ENCODE results near the gene AAK1.
"Not testable (repeated sequence)": the region's sequence is repeated elsewhere in the genome, so short reads cannot be mapped to it uniquely, and the experiment has no call there.

Gene AAK1

DNA sequence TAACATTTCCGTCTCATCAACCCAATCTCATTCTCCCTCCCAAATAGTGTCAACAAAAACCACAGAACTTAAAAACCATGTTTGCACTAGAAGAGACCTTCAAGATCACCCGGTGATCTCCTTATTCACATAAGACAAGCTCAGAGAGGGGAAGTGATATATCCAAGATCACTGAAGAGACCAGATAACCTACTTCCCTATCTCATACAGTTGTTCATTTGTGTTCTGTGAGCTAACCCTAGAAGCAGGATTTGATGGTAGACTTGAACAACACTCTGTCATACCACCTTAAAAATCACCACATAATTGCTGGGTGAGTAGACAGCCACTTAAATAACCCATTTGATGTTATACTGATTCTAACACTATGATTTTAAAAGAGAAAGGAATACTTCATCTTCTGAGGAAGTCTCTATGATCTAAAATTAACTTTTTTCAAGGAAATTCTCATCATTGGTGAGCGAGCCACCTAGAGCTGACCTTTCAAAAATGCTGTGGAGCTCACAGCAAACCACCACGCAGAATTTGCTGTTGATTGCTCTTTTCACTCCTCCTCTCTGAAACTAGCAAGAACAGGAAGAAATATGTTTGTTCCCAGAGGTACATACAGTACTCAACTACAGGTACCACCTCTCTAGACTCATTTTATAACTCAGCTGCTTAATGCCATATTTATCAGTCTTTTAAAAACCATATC, 15.1 kb downstream of the AAK1 start:
- no peak for FAIRE-seq

GRCh38 chr2:69625078-69625795, 18.3 kb downstream of the AAK1 start:
- no peak for FAIRE-seq

More for the DNA sequence above, 15.1 kb downstream of the AAK1 start:
- DNase-seq (ENCODE audit: insufficient read length, low spot score) = no peak

DNA sequence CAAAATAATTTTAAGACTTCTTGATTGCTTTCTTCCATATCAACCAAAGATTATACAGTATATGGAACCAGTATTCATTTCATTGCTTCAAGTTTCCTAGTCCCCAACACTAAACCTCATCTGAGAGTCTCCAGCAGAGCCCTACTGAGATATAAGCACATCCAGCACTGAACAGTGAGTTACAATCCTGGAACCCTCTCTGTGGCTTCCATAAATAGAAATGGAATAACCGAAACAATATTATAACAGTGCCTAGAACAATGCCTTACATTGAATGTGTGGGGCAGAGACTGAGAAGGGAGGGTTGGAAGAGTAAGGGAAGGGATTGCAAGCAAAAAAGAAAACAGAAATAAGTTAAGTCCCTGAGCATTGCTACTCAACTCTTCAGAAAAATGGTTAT, 18.9 kb downstream of the AAK1 start:
- no peak for FAIRE-seq
- no peak for DNase-seq (ENCODE audit: insufficient read length, low spot score)

More at GRCh38 chr2:69625078-69625795, 18.3 kb downstream of the AAK1 start:
- no peak for DNase-seq (ENCODE audit: insufficient read length, low spot score)

DNA sequence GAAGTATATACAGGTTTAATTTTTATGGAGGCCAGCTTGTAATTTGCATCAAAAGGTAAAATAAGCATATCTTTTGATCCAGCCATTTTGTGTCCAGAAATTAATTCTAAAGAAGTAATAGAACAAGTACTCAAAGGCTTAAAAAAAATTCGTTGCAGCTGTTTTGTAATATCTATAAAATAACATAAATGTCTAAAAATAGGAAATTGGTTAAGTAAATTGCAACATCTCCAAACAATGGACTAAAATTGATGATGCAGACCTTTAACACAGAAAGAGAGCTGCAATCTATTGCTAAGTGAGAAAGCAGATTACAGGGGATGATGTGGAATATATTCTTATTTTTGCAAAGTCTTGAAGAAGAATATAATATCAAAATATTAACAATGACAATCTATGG, 19.4 kb downstream of the AAK1 start:
- DNase-seq (ENCODE audit: insufficient read length, low spot score) = no peak
- no peak for FAIRE-seq

DNA sequence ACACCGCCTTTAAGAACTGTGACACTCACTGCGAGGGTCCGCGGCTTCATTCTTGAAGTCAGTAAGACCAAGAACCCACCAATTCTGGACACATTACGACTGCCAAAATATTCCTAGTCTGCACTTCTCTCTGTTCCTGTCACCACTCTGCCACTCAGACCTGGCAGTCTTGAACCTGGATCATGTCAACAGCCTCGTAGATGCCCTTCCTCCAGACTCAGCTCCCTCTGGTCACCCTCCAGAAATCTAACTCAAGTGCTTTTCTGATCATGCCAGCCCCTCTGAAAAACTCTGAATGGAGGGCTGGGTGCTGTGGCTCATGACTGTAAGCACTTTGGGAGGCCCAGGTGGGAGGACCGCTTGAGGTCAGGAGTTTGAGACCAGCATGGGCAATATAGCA, 20.3 kb downstream of the AAK1 start:
- DNase-seq (ENCODE audit: insufficient read length, low spot score) = no peak
- FAIRE-seq = no peak

- not testable (repeated sequence) for DNase-seq (ENCODE audit: insufficient read length, low spot score); FAIRE-seq
These were observed 20.7 kb downstream of the AAK1 start for GRCh38 chr2:69622805-69623204.

DNA sequence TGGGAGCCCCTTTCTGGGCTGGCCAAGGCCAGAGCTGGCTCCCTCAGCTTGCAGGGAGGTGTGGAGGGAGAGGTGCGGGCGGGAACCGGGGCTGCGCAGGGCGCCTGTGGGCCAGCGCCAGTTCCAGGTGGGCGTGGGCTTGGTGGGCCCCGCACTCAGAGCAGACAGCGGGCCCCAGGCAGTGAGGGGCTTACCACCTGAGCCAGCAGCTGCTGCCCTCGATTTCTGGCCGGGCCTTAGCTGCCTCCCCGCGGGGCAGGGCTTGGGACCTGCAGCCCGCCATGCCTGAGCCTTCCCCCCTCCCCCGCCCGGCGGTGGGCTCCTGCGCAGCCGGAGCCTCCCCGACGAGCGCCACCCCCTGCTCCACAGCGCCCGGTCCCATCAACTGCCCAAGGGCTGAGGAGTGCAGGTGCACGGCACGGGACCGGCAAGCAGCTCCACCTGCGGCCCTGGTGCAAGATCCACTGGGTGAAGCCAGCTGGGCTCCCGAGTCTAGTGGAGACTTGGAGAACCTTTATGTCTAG, 21.5 kb downstream of the AAK1 start:
- DNase-seq (ENCODE audit: insufficient read length, low spot score); FAIRE-seq: not testable (repeated sequence)

GRCh38 chr2:69621440-69621839, 22.1 kb downstream of the AAK1 start:
- FAIRE-seq = no peak

DNA sequence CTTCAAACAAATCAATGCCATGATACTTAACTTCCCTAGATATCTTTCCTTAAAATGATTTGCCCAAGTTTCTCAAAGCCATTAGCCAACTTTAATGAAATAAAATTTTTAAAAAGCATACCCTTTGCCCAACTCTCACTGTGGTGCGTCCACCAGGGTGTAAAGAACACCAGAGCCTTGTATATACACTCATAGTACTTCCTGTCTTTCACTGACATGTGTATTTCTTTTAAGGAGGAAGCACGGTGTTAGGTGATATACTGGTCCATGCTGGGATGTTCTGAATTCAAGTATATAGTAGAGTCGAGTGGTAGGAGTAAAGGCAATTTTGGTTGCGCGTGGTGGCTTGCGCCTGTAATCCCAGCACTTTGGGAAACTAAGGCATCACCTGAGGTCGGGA, 22.7 kb downstream of the AAK1 start:
- FAIRE-seq = no peak
- no peak for DNase-seq (ENCODE audit: insufficient read length, low spot score)

More at GRCh38 chr2:69621440-69621839, 22.1 kb downstream of the AAK1 start:
- DNase-seq (ENCODE audit: insufficient read length, low spot score) = no peak

DNA sequence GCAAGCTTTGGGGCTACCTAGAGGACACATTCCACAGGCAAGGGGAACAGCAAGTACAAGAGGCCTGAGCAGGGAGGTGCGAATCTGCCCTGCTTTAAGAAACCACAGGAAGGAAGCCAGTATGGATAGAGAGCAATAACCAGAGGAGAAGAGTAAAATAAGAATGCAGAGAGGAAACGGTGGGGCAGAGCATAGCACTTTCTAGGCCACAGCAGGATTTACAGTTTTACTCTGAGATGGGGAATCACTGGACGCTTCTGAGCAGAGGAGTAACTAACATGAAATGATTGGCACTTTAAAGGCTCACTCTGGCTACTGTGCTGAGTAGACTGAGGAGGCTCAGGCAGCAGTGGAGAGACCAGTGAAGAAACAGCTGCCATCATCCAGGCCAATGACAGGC, 23.8 kb downstream of the AAK1 start:
- FAIRE-seq = no peak
- no peak for DNase-seq (ENCODE audit: insufficient read length, low spot score)

DNA sequence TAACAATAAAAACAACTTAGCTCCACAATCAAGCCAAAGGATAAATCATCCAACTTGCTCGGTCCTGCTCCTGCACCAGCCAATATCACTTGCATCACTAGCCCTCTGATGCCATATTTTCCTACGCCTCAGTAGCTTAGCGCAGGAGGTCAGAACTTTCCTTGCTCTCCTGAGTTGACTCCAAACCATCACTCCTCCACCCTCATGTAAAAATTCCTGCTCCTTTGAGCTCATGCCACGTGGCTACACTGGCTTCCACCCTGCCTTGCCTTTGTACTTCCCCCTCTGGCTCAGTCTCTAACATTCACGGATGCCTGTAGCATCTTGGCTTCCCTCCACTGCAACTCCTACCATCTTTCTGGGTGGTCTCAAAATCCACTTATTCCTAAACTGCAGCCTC, 25.2 kb downstream of the AAK1 start:
- DNase-seq (ENCODE audit: insufficient read length, low spot score) = no peak

DNA sequence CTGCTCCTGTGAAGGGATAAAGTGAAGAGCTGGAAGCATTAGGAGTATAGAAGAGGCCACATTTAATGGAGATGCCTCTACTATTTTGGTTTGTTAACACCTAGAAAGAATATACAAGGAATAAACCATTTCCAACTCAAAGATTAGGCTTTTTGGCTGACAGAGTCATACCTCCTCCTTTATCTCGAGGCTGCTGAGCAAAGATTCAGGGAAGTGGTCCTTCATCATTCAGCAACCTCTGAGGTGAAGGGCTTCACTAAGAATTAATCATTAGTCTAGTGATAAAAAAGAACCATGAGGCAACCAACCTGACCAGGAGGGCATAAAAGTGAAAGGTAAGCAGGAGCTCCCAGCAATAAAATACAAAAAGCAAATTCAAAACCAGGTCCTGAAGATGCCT, 25.8 kb downstream of the AAK1 start:
- no peak for FAIRE-seq

More for the DNA sequence above, 25.2 kb downstream of the AAK1 start:
- no peak for FAIRE-seq

GRCh38 chr2:69616755-69617154, 26.8 kb downstream of the AAK1 start:
- FAIRE-seq = no peak

More for the DNA sequence above, 25.8 kb downstream of the AAK1 start:
- no peak for DNase-seq (ENCODE audit: insufficient read length, low spot score)

DNA sequence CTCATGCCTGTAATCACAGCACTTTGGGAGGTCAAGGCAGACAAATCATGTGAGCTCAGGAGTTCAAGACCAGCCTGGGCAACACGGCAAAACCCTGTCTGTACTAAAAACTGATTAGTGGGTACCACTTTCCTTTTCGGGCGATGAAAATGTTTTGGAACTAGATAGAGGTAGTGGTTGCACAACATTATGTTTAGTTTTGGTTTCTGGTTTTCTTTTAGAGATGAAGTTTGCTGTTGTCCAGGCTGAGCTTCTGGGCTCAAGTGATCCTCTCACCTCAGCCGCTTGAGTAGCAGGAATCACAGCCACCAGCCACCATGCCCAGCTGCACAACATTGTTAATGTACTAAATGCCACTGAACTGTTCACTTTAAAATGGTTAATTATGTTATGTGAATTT, 27.6 kb downstream of the AAK1 start:
- no peak for DNase-seq (ENCODE audit: insufficient read length, low spot score)
- FAIRE-seq = no peak

More at GRCh38 chr2:69616755-69617154, 26.8 kb downstream of the AAK1 start:
- DNase-seq (ENCODE audit: insufficient read length, low spot score) = no peak

GRCh38 chr2:69615078-69615625, 28.4 kb downstream of the AAK1 start:
- DNase-seq (ENCODE audit: insufficient read length, low spot score) = no peak
- FAIRE-seq = no peak

DNA sequence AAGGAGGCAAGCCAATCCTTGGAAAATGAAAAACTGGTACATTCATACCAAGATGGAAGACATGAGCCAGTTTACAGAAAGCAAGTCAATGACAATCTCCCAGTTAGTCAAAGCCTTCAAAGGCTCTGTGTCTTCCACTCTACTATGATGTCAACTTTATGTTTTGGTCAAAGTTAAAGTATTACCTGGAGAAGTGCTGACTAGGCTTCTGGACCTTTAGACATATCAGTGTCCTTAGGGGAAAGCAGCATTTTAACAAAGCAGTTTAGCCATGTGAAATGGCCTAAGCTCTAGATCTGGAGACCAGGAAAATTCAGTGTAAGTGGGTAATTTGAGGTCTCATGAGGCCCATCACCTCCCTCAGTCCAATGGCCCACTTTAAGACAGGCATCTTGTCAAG, 30.8 kb downstream of the AAK1 start:
- DNase-seq (ENCODE audit: insufficient read length, low spot score) (no peak), FAIRE-seq (no peak)

DNA sequence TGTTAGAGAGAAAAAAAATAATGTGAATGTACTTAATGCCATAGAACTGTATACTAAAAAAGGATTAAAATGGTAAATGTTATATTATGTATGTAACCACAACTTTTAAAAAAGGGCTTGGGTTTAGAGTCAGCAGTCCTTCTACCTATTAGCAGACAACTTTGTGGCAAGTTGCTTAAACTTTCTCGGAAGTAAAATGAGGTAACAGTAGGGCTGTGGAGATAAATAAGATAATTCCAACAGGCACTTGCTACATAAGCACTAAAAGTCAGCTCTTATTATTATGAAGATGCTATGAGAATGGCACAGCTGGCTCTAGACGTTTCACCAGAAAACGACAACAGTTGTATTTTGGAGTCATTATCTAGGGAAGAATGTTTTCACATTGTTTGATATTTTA, 31.3 kb downstream of the AAK1 start:
- FAIRE-seq = no peak

GRCh38 chr2:69608109-69608508, 35.4 kb downstream of the AAK1 start:
- no peak for DNase-seq (ENCODE audit: insufficient read length, low spot score)

More for the DNA sequence above, 31.3 kb downstream of the AAK1 start:
- no peak for DNase-seq (ENCODE audit: insufficient read length, low spot score)

GRCh38 chr2:69606771-69607170, 36.8 kb downstream of the AAK1 start:
- FAIRE-seq; DNase-seq (ENCODE audit: insufficient read length, low spot score): not testable (repeated sequence)

More at GRCh38 chr2:69608109-69608508, 35.4 kb downstream of the AAK1 start:
- FAIRE-seq = no peak

DNA sequence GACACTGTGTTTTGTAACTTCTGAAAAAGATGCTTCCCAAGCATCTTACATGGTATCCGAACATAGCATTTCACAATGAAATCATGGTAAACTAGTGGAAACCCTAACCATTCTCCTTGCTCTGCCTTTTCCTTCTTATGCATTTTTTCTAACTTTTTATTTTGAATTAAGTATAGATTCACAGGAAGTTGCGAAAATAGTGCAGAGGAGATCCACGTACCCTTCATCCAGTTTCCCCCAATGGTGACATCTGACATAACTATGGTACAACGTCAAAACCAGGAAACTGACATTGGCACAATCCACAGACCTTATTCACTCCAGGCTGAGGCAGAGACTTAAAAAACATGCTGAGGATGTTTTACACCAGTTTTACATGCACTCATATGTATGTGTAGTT, 38.3 kb downstream of the AAK1 start:
- FAIRE-seq = no peak
- DNase-seq (ENCODE audit: insufficient read length, low spot score) = no peak

- FAIRE-seq (no peak), DNase-seq (ENCODE audit: insufficient read length, low spot score) (no peak)
These were observed 38.7 kb downstream of the AAK1 start for GRCh38 chr2:69604836-69605235.
